GM19438 (cell line): ENCODE results near the gene FAM83C.

Source experiments
- ATAC-seq: cut with Tn5 transposase; IDR thresholded peaks from one replicate; pipeline ENCODE4 v1.9.1; 2021; ENCODE audit warnings: low read depth; ENCODE audit not compliant: unreplicated experiment

Gene FAM83C

DNA sequence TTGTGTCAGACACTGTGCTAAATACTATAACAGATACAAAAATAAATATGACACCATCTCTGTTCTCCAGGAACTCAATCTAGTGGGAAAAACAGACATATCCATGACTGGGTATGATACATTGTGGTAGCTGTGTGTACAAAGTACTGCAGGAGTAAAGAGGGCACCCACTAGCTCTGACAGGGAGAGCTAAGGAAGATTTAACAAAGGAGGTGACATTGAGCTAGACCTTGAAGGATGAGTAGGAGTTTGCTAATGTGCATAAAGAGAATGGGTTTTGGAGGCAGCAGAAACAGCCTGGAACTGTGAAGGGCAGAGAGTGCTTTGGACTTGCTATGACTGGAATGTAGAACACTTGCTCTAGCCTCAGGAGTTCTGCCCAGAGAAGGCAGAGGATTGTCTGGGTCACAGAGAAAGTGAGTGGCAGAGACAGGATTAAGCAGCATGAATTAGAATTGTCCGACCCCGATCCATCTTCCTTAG lies 51.4 kb downstream of the FAM83C start:
- ATAC-seq: no peak

DNA sequence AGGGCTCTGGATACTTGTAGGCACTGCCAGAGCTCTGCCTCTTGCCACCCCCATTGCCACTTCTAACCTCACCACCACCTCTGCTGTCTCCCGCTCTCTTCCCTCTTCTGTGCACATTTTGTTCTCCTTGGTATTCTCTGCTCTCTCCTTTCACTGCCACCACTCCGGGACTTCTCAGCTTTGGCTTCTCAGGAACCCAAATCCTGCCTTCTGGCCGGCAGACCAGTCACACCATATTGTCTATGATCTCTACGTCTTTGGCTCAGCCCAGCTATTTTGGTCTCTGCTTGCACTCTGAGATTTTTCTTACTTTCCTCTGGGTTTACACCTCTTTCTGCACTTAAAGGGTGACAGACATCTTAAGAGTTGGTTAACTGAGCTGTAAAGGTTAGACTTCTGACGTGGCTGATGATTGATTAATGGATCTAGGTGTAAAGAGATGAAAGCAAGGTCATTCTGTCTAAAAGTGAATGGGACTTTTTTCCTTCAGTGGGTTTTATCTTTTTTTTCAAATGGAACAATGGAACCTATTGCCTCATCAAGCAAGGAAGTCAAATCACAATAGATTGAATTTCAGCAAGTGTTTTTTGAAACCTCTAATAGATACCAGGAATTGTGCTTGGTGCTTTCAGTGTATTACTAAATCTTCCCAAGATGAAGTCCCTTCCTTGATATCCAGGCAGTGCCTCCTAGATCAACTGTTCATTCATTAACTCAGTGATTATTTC lies 52.0 kb downstream of the FAM83C start:
- ATAC-seq: no peak

DNA sequence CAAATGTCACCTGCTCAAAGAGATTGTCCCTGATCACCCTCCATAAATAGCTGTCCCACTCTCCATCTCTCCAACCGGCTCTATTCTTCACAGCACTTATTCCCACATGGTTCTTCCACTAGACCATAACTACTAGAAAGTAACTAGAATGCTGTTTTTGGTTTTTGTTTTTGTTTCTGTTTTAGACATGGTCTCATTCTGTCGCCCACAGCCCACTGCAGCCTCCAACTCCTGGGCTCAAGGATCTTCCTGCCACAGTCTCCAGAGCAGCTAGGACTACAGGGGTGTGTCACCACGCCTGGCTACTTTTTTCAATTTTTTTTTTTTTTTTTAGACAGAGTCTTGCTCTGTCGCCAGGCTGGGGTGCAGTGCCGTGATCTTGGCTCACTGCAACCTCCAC lies 53.5 kb downstream of the FAM83C start:
- ATAC-seq: no peak

DNA sequence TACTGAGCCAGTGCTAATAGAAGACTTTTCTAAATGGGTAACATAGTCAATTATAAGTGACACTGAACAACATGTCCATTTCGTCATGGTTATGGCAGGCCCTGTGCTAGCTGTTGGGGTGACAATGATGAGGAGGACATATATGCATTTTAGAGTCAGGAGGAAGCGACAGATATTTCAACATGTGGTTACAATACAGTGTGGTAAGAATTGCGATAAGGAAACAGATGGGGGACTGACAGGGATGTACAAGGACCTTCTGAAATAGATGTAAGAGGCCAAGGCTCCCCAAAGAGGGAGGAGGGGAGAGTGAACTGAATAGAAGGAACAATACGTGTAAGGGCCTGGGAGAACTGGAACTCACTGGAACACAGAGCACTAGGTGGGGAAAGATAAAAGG lies 54.1 kb downstream of the FAM83C start:
- no peak for ATAC-seq

- ATAC-seq: no peak
These were observed 54.7 kb downstream of the FAM83C start for GRCh38 chr20:35237486-35237885.

GRCh38 chr20:35235881-35236280 lies 56.3 kb downstream of the FAM83C start:
- ATAC-seq: no peak
